Measurements from ENCODE around the gene MMP17. TPM values are rescaled to one million over a fixed set of nuclear protein-coding genes. Genes with fewer than 3 reads are reported as not detected.

Gene MMP17
- total RNA-seq, 2 experiments from 2014 or later = 0.17 to 0.27 TPM

GRCh38 chr12:131794573-131794972 lies 33.6 kb upstream of the MMP17 start:
- ChIA-PET CTCF (no interaction called here), POLR2A (no interaction called here)
- no peak overlapping the region for H3K27ac Mint-ChIP-seq
- H3K27ac ChIP-seq (ENCODE audit: low read depth in 1 of 2, low read length in 2 of 2) = no peak overlapping the region
- no peaks in the 10 kb centered on the region for H3K9me3 ChIP-seq (ENCODE audit: control insufficient read depth in 1 of 2, insufficient read depth in 1 of 2, low read length in 2 of 2)
- TF ChIP-seq CTCF (IDR thresholded peaks at IDR 0.05) = no peak
- no peaks in the 10 kb centered on the region for H3K9me3 Mint-ChIP-seq
- H3K36me3 Mint-ChIP-seq (ENCODE audit: low read depth) = peaks cover 91% of the 10 kb centered on the region
- H3K4me1 Mint-ChIP-seq (ENCODE audit: low read depth) = no peaks in the 10 kb centered on the region
- no peaks in the 10 kb centered on the region for H3K27me3 Mint-ChIP-seq
- intact Hi-C loops (cut with DNase I, micrococcal nuclease) = no loop called here
- DNase-seq (no peak), ATAC-seq (ENCODE audit: poor library complexity) (no peak)
- H3K36me3 ChIP-seq (ENCODE audit: insufficient read depth, low read length) = peaks cover 75% of the 10 kb centered on the region
- H3K4me3 Mint-ChIP-seq = no peak overlapping the region
- no peaks in the 10 kb centered on the region for H3K4me1 ChIP-seq (ENCODE audit: insufficient read depth, low read length)
- H3K27me3 ChIP-seq (ENCODE audit: control insufficient read depth in 1 of 2, insufficient read depth in 2 of 2, low read length in 2 of 2) = no peaks in the 10 kb centered on the region
- no peak overlapping the region for H3K4me3 ChIP-seq (ENCODE audit: low read length)

GRCh38 chr12:131795064-131795463 lies 33.1 kb upstream of the MMP17 start:
- H3K27me3 ChIP-seq (ENCODE audit: control insufficient read depth in 1 of 2, insufficient read depth in 2 of 2, low read length in 2 of 2) = no peaks in the 10 kb centered on the region
- ChIA-PET CTCF (no interaction called here), POLR2A (no interaction called here)
- no peak for DNase-seq
- H3K27ac Mint-ChIP-seq = no peak overlapping the region
- H3K36me3 Mint-ChIP-seq (ENCODE audit: low read depth) = peaks cover 91% of the 10 kb centered on the region
- H3K4me3 Mint-ChIP-seq = no peak overlapping the region
- intact Hi-C loops (cut with DNase I, micrococcal nuclease) = no loop called here
- H3K4me1 Mint-ChIP-seq (ENCODE audit: low read depth) = no peaks in the 10 kb centered on the region
- peaks cover 75% of the 10 kb centered on the region for H3K36me3 ChIP-seq (ENCODE audit: insufficient read depth, low read length)
- H3K27ac ChIP-seq (ENCODE audit: low read depth in 1 of 2, low read length in 2 of 2) = no peak overlapping the region
- H3K9me3 Mint-ChIP-seq = no peaks in the 10 kb centered on the region
- no peaks in the 10 kb centered on the region for H3K9me3 ChIP-seq (ENCODE audit: control insufficient read depth in 1 of 2, insufficient read depth in 1 of 2, low read length in 2 of 2)
- no peak for TF ChIP-seq CTCF (IDR thresholded peaks at IDR 0.05)
- no peaks in the 10 kb centered on the region for H3K27me3 Mint-ChIP-seq
- no peak overlapping the region for H3K4me3 ChIP-seq (ENCODE audit: low read length)
- H3K4me1 ChIP-seq (ENCODE audit: insufficient read depth, low read length) = no peaks in the 10 kb centered on the region
- no peak for ATAC-seq (ENCODE audit: poor library complexity)

GRCh38 chr12:131795690-131796410 lies 32.3 kb upstream of the MMP17 start:
- CTCF ChIA-PET = no interaction called here
- POLR2A ChIA-PET = no interaction called here
- Histone ChIP-seq H3K9me3 (ENCODE audit: control insufficient read depth in 1 of 2, insufficient read depth in 1 of 2, low read length in 2 of 2) (no peaks in the 10 kb centered on the region), H3K27me3 (ENCODE audit: control insufficient read depth in 1 of 2, insufficient read depth in 2 of 2, low read length in 2 of 2) (no peaks in the 10 kb centered on the region), H3K4me1 (ENCODE audit: insufficient read depth, low read length) (no peaks in the 10 kb centered on the region), H3K4me3 (ENCODE audit: low read length) (no peak overlapping the region), H3K36me3 (ENCODE audit: insufficient read depth, low read length) (peaks cover 74% of the 10 kb centered on the region), H3K27ac (ENCODE audit: low read depth in 1 of 2, low read length in 2 of 2) (no peak overlapping the region)
- ATAC-seq (ENCODE audit: poor library complexity) (no peak), DNase-seq (no peak)
- Mint-ChIP-seq H3K9me3 (no peaks in the 10 kb centered on the region), H3K27me3 (no peaks in the 10 kb centered on the region), H3K4me1 (ENCODE audit: low read depth) (no peaks in the 10 kb centered on the region), H3K36me3 (ENCODE audit: low read depth) (peaks cover 91% of the 10 kb centered on the region), H3K27ac (no peak overlapping the region), H3K4me3 (no peak overlapping the region)
- intact Hi-C loops (cut with DNase I, micrococcal nuclease) = no loop called here
- no peak for TF ChIP-seq CTCF (IDR thresholded peaks at IDR 0.05)
